ENCODE measurements around the gene ZFP36. TPM values are rescaled to one million over a fixed set of nuclear protein-coding genes. Genes with fewer than 3 reads are reported as not detected.

ZFP36 gene
- total RNA-seq, 2 experiments from 2014 or later = 1,278 to 1,362 TPM

Small RNA genes within 50 kb of the gene (microRNA-seq; reads per million reads assigned to microRNA genes)
- gene MIR4530 (ENCODE audit: borderline microRNAs expressed, borderline replicate concordance) = not detected

Other genes with a start within 250 kb of the ZFP36 start
- not detected for gene NCCRP1, start 209.9 kb upstream of the ZFP36 start, total RNA-seq
- not detected for gene SYCN, start 202.6 kb upstream of the ZFP36 start, total RNA-seq
- gene IFNL3, start 161.8 kb upstream of the ZFP36 start, total RNA-seq = not detected
- gene IFNL4, start 158.0 kb upstream of the ZFP36 start, total RNA-seq = not detected
- gene IFNL2, start 138.5 kb upstream of the ZFP36 start, total RNA-seq = not detected
- not detected for gene IFNL1, start 110.4 kb upstream of the ZFP36 start, total RNA-seq
- 1 to 10 TPM; 2.3 to 2.6 TPM for gene LRFN1, start 86.0 kb upstream of the ZFP36 start, total RNA-seq
- 100 to 1,000 TPM; 352 to 367 TPM for gene GMFG, start 70.8 kb upstream of the ZFP36 start, total RNA-seq
- 10 to 100 TPM; 65.0 to 66.9 TPM for gene SAMD4B, start 64.4 kb upstream of the ZFP36 start, total RNA-seq
- 100 to 1,000 TPM in 1 of 2 experiments, 10 to 100 TPM in 1; 99.6 to 101 TPM for gene PAF1, start 15.7 kb upstream of the ZFP36 start, total RNA-seq
- gene MED29, start 15.5 kb upstream of the ZFP36 start, total RNA-seq = 10 to 100 TPM; 45.0 to 46.1 TPM
- gene PLEKHG2, start 5.8 kb downstream of the ZFP36 start, total RNA-seq = 10 to 100 TPM; 80.6 to 81.4 TPM
- gene RPS16, start 29.1 kb downstream of the ZFP36 start, total RNA-seq = 1,000 to 10,000 TPM; 4,625 to 4,839 TPM
- gene SUPT5H, start 38.7 kb downstream of the ZFP36 start, total RNA-seq = 100 to 1,000 TPM; 322 to 333 TPM
- gene TIMM50, start 74.0 kb downstream of the ZFP36 start, total RNA-seq = 10 to 100 TPM; 38.3 to 43.4 TPM
- gene DLL3, start 92.1 kb downstream of the ZFP36 start, total RNA-seq = not detected
- not detected for gene SELENOV, start 108.3 kb downstream of the ZFP36 start, total RNA-seq
- gene EID2B, start 126.0 kb downstream of the ZFP36 start, total RNA-seq = 1 to 10 TPM; 5.0 to 5.1 TPM
- 10 to 100 TPM; 17.2 to 18.1 TPM for gene EID2, start 133.3 kb downstream of the ZFP36 start, total RNA-seq
- gene LGALS13, start 195.7 kb downstream of the ZFP36 start, total RNA-seq = not detected
- gene LGALS16, start 249.1 kb downstream of the ZFP36 start, total RNA-seq = not detected